GM18499 (cell line): ENCODE results near the gene RAB40C.

Experiments
- ATAC-seq: cut with Tn5 transposase; IDR thresholded peaks from one replicate; pipeline ENCODE4 v1.9.1; 2021; ENCODE audit warnings: moderate number of reproducible peaks; ENCODE audit not compliant: insufficient read depth, unreplicated experiment

The RAB40C gene

DNA sequence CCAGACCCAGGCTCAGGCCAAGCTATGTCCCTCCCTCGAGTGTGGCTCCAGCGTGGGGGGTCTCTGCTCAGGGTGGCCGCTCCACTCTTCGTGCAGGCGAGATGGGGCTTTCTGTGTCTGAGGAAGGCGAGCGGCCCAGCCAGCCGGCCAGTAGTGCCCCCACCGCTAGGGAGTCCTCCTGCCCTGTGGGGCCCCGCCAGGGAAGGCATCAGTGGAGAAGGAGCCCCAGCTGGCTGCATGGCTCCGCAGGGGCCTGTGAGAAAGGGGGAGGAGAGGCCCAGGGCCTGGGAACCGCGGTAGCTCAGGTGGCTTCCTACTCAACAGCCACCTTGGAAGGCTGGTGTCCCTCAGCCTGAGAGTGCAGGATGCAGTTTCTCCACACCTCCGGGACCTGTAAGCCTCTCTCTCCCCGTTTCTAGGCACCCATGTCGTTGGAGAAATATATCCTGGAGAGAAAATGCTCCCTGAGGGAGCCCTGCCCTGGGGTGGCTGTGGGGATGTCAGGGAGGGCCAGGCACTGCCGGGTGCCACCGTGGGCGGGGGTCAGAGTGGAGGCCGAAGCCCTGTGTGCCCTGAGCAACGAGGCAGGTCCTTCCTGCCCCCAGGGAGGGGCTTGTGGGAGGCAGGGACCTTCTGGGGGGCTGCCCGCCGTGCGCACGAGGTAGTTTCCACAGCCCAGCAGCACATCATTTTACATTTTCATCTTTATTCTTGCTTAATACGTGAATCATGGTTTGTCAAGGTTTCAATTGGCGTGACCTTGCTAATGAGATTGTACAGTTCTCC lies 16.8 kb upstream of the RAB40C start:
- ATAC-seq: no peak

DNA sequence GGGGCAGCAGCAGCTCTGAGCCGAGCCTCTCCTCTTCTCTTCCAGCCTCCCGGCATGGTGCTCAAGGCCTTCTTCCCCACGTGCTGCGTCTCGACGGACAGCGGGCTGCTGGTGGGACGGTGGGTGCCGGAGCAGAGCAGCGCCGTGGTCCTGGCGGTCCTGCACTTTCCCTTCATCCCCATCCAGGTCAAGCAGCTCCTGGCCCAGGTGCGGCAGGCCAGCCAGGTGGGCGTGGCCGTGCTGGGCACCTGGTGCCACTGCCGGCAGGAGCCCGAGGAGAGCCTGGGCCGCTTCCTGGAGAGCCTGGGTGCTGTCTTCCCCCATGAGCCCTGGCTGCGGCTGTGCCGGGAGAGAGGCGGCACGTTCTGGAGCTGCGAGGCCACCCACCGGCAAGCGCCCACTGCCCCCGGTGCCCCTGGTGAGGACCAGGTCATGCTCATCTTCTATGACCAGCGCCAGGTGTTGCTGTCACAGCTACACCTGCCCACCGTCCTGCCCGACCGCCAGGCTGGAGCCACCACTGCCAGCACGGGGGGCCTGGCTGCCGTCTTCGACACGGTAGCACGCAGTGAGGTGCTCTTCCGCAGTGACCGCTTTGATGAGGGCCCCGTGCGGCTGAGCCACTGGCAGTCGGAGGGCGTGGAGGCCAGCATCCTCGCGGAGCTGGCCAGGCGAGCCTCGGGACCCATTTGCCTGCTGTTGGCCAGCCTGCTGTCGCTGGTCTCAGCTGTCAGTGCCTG lies 15.7 kb upstream of the RAB40C start:
- no peak for ATAC-seq

DNA sequence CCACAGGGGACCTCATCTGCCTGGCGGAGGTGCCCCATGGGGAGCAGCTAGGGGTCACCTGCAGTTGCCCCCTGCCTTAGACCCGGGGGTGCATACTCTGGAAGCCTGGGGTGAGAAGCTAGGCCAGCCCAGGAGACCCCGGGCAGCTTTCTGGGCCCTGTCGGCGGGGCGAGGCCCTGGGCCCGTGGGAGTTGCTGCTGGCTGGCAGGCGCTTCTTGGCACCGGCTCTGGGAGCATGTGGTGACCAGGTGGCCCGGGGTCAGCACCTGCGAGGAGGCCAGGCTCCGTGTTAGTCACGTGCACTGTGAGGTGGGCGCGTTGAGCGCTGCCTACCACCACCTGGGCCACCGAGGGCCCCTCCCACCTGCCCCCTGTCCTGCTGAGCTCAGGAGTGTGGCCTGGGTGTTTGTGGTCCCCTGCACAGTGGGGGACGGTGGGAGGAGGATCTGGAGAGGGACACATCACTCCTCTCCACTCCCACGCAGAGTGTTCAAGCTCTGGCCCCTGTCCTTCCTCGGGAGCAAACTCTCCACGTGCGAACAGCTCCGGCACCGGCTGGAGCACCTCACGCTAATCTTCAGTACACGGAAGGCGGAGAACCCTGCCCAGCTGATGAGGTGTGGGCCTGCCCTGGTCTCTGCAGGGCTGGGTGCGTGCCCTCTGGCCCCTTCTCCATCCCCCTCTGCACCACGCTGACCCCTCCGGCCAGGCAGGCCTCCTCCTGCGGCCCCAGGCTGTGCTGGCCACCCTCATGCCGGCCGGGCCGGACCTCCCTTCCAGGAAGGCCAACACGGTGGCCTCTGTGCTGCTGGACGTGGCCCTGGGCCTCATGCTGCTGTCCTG lies 14.3 kb upstream of the RAB40C start:
- ATAC-seq: no peak

DNA sequence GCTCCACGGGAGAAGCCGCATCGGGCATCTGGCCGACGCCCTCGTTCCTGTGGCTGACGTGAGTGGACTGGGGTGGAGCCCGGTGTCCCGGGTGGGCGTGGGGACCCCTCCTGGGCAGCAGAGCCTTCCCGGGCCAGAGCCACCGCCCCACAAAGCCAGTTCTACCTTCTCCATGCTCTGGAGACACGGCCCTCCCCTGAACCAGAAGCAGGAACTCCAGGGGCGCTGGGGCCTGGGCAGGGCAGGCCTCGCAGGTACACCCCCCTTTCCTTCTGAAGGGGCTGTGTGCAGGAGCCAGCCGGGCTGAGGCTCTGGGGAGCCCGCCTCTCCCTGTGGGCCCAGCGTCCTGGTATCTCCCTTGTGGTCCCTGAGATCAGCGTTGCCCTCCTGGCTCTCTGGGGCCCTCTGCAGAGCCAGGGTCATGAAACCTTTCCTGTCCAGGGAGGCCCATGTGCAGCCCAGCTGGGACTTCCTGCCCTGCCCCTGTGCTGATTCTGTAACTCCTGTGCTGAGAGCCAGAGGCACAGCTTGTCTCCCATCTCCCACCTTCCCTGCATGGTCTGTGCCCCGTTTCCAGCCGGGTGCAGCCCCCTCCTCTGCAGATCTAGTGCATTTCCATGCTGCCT lies 13.6 kb upstream of the RAB40C start:
- ATAC-seq: no peak

- no peak for ATAC-seq
Observed at GRCh38 chr16:576823-577201, 13.1 kb upstream of the RAB40C start.

- no peak for ATAC-seq
Observed at GRCh38 chr16:577796-578195, 12.1 kb upstream of the RAB40C start.

GRCh38 chr16:578232-578869 lies 11.5 kb upstream of the RAB40C start:
- no peak for ATAC-seq

DNA sequence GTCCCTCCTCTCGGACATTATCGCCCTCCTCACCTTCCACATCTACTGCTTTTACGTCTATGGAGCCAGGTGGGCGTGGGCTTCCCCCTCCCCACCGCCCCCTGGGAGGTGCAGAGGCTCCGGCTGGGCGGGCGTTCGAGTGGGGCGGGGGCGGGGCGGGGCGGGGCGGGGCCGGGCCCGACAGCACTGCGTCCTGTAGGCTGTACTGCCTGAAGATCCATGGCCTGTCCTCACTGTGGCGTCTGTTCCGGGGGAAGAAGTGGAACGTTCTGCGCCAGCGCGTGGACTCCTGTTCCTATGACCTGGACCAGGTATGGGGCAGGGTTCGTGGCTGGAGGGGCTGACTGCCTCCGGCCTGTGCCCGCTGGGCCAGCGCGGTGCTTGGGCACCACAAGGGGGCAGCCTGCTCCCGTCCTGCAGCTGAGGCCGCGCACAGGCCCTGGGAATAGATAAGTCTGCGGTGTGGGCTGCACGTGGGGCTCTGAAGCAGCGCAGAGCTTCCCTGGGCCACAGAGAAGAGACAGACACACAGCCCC lies 10.9 kb upstream of the RAB40C start:
- no peak for ATAC-seq

DNA sequence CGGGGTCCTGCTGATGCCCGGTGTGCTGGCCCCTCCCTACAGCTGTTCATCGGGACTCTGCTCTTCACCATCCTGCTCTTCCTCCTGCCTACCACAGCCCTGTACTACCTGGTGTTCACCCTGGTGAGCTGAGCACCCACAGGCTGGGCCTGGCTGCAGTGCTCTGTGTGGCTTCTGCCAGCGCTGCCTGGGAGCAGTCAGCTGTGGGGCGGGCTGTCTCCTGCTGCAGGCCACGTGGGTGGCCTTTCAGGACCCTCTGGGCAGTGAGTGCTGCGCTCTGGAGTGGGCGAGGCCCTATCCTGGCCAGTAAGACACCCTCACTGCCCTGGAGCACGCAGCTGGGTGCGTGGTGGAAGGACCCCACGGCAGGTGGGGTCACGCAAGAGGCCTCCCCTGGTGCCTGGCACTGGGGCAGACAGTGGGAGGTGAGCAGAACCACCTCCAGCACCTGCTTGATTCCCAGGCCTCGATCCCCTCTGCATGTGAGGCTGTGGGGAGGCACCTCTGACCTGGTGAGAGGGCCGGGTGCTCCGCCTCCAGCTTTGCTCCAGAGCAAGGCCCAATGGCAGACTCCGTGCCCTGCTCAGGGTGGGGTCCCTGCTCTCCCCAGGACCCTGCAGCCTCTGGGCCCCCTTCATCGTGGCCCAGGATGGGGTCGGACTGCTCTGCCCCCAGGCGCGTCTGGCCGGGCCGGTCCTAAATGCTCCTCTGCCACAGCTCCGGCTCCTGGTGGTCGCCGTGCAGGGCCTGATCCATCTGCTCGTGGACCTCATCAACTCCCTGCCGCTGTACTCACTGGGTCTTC lies 9.5 kb upstream of the RAB40C start:
- no peak for ATAC-seq

- no peak for ATAC-seq
Observed at GRCh38 chr16:580946-581498, 8.8 kb upstream of the RAB40C start.

GRCh38 chr16:582218-582613 lies 7.7 kb upstream of the RAB40C start:
- no peak for ATAC-seq

DNA sequence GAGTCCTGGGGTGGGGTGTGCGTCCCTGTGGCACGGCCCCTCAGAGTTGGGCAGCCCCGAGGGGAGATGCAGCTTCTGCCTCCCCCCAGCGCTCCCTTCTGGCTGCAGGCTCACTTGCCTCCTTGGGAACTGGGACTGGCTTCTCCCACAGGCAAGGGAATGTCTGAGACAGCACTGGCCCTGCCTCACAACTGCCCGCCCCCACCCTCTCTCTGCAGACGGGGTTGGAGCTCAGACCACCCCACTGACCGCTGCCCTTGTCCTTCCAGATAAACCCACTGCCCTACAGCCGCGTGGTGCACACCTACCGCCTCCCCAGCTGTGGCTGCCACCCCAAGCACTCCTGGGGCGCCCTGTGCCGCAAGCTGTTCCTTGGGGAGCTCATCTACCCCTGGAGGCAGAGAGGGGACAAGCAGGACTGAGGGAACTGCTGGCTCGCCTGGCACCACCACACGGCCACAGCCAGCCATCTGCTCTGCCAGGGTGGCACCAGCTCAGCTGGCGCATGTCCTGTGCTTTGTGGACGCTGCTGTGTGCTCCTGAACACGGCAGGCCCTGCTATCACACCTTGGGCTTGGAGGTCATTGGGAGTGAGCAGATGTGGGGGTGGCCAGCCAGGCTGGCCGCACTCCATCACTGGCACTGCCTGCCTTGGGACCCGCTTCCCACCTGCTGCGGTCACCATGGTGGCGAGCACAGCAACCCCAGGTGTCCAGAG lies 7.1 kb upstream of the RAB40C start:
- no peak for ATAC-seq

DNA sequence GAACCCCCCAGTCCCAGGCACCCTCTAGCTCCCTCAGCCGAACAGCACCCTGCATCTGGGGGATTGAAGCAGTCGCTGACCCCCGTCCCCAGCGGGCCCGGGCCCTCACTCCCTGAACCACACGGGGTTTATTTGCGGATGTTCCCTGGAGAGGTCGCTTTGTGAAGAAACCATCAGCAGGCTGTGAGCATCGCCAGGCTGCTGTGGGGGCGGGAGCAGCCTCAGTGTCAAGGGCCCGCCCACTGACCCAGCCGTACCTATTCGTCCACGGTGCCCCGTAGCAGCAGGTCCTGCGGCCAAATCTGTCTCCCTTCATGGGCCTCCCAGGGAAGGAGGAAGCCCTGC lies 6.4 kb upstream of the RAB40C start:
- ATAC-seq: no peak

DNA sequence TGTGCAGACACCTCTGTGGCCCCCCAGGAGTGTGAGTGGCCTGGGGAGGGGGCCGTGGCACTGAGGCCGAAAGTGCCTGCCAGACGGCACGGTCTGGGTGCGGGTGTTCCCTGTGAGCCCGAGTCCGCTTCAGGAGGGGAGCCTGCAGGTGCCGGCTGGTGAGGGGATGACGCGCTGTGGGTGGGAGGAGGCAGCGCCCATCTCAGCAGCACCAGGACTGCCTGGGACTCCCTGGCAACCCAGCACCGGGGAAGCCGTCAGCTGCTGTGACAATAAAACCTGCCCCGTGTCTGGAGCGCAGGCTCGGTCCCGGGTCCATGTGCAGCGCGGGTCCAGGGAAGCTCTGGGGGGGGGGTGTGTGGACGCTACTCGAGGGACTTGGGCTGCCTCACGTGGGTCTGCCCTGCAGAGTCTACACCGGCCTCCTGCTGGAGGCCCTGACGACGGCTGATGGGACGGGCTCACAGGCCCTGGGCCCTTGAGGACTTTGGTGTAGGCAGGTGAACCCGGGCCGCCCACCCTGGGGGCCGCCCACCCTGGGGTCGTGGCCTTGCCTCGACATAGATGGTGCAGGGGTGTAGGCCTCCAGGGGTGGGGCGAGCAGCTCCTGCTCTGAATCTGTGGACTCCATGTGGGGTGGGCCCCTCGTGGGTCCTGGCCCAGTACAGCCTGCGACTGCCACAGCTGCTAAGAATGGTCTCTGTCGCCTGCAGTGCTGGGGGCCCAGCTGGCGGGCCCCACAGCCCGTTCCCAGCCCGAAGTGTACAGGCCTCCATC lies 5.9 kb upstream of the RAB40C start:
- ATAC-seq: no peak

DNA sequence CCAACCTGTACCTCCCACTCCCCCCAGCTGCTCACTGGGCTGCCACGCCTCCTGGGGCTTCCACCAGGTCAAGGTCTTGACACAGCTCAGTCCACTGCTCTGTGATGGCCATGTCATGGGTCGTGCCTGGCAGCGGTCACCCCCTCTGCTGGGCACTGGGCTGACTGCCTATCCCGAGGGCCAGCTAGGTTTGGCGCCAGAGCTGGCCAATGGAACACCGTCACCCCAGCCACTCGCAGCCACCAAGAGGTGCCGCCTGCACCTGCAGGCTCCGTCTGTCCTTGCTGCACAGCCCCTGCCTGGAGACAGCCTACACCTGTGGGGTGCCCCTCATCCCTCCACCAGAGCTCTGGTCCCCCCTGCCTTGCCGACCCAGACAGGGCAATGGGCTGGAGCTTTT lies 4.5 kb upstream of the RAB40C start:
- no peak for ATAC-seq

DNA sequence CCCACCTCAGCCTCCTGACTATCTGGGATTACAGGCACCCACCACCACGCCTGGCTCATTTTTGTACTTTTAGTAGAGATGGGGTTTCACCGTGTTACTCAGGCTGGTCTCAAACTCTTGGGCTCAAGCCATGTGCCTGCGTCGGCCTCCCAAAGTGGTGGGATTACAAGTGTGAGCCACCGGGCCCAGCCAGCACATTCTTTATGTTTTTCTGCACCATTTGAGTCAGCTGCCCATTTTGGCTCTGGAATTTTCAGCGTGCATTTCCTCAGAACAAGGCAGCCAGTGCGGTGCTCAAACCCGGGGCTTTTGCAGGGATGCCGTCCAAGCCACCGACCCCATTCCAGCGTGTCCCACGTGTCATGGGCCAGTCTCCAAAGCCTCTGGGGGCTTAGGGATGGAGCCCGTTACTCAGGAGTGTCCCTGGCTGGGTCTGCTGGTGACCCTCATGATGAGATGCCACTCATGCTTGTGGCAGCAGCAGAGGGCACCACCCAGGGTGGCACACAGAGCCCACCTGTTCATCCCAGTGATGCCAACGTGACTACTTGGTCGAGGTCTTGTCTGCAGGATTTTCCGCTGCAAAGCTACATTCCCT lies 3.7 kb upstream of the RAB40C start:
- ATAC-seq: no peak
